KBM-7 (cell line): ENCODE measurements around the gene CD207.

Experiments
- DNase-seq: peaks from one replicate; pipeline ENCODE4 v3.0.0-alpha.2; 2015
- in situ Hi-C: fragments of 300-500 bp; cut with MboI; formaldehyde crosslinking; loops from 2 replicates; pipeline ENCODE4 v1.14.3; 2020; ENCODE audit warnings: low sequenced_read_pairs, low pct_unique_long_range_greater_than_20kb, mixed read lengths

The CD207 gene

DNA sequence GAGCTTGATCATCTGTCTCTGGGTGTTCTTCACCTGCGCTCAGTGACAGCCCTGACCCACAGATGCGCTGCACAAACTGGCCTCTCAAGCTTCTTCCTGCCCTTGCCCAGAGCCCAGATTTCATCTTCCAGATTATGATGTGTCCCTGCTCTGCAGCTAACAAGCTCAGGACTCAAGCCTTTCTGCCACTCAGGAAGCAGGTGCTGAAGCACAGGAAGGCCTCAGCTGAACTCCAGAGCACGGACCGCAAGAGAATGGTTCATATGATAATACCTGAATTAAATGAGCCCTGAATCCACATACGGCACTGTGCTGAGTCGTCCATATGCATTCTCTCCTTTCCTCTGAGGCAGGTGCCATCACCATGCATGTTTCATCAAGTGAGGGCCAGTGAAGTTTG, 3.8 kb downstream of the CD207 start:
- in situ Hi-C loops = no loop called here
- no peak for DNase-seq

DNA sequence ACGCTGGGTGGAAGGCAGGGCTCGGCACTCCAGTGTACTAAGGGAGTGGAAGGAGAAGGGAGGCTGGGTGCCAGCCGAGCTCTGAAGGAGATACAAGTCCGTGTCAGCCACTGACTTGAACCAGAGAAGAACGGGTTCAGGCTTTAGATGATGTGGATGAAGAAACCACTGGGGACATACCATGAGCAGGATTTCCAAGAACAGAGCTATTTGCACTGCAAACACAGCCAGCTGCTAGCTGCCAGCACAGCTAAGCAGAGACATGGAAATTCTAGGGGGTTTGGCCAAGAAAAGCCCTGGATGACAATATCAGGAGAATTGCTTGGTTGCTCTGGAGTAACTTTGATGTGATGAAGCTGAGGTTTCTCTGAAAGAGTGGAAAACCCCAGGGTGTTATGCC, 5.2 kb downstream of the CD207 start:
- in situ Hi-C loops = no loop called here
- no peak for DNase-seq

DNA sequence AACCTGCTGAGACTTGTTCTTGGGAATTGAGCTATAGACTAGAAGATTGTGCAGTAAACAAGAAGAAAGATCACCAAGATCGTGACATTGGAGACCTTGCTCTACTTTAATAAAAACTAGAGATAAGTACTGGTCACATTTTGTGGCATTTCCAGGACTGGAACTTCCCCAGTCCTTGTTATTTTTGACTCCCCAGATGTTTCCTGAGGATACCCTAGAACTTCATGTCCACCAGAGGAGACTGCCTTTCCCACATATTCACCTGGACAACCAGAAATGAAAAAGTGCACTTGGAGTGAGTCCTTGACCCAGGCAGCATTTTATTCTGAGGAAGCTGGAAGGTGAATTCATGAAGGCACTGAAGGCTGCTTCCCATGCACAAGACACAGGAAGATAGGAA, 5.7 kb downstream of the CD207 start:
- DNase-seq = no peak
- in situ Hi-C loops = no loop called here

DNA sequence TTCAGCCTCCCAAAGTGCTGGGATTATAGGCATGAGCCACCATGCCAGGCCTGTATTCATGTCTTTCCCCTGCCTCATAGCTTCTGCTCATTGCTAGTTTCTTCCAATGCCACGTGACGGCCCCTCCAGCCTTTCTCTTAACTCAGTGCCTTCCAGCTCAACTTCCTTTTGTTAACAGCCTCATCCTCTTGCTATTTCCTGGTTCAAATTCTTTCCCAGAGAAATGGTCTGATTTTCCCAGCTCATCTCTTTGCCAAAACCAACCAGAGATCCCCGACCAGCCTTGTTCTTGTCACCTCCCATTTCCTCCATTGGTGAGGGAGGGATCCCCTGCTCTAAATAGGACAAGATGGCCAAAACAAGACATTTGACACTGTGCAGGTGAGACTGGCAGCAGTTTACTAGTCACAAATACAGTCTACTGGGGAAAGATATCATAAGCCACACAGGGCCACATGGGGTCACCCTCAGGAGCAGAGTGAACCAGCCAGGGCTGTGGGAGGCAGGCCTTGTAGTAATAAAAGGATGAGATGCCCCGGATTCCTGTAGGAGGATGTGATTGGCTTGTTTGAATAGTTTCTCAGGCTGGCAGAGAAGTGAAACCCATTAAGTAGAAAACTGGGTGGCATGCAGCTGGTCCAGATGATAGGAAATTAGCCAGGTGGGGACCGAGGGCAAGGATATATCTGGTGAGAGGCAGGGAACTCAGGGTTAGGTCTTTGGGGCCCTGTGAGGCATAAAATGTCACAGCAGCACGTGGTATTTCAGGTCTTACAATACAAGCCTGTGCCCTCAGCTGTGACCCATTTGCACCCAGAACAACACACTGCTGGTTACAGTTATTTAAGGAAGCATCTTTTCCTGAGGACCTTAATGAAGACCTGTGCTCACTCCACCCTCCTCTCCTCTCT, 6.4 kb downstream of the CD207 start:
- in situ Hi-C loops = no loop called here
- no peak for DNase-seq

DNA sequence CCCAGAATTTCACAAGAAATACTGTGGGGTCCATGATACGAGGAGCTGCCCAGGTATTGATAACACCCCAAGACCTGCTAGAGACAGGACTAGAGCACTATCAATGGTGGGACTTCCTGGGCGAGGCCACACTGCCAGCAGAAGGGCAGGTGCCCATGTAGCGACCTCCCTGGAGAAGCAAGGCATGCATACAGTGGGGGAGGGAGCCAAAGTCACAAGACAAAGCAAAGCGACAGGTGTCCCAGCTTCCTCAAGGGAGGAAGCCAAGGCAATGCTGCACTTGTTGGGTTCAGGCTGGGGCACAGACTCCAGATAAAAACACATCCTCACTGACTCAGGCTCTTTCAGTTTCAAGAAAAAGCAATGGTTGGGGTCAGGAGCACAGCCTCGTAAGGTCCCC, 7.5 kb downstream of the CD207 start:
- no peak for DNase-seq
- in situ Hi-C loops = no loop called here

DNA sequence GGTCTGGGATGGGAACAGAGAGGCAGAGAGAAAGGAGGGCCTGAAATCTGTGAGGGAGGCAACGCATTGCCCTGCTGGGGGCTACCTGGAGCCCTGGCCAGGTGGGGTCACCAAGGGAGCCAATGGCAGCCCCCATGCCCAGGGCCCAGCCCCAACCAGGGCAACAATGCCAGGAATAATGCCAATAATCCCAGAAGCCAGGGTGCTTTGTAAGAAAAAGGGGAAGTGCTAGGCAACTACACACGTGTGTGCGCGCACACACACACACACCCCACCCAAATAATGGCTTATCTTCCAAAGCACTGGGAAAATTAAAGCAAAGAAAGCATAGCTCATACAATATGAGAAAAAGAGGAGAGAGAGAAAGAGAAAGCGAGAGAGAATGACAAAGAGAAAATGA, 8.2 kb downstream of the CD207 start:
- in situ Hi-C loops = no loop called here
- peak; percentile 45 for DNase-seq

DNA sequence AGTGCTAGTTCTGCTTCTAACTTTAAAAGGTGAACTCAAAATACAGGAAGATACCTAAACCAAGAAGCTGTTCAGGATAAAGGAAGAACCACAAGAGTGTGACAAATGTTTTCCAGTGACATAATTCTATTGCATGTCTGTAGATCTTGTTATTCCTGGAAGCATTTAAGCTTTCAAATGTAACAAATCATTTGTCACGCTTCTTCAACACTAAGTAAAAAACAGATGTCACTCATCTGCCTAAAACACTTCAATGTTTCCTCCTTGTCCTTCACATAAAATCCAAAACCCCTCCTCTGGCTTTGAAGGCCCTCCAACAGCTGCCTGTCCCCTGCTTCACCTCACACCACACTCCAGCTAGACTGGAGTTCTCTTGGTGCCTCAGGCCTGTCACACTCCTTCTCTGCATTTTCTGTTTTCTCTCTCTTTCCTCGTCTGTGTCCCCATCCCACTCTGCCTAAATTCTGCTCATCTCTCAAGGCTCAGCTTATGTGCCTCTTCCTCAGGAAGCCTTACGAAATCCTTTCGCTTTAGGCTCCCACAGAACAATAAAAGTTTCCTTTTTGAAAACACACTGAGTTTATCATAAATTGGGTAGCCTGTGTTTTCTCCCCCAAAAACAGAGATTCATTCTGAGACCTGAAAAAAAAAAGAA, 8.8 kb downstream of the CD207 start:
- in situ Hi-C loops = no loop called here
- DNase-seq = peak; percentile 75

DNA sequence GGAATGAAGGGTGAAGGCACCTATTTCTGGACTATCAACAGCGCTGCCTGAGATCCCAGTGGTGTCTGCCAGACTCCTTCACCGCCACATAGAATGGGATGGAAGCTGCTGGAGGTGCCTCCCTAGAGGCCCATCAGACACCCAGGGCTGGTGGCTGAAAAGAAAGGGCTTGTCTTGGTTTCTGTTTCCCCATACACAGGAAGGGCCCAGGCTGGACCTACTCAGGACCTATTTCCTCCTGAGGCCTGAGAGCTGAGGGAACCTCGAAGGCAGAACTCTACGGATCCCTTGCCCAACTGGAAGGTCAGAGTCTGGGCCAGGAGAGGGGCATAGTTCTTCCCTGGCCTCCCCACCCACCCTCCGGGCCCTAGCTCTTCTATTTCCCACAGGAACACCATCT, 12.4 kb downstream of the CD207 start:
- in situ Hi-C loops = no loop called here
- DNase-seq = no peak

DNA sequence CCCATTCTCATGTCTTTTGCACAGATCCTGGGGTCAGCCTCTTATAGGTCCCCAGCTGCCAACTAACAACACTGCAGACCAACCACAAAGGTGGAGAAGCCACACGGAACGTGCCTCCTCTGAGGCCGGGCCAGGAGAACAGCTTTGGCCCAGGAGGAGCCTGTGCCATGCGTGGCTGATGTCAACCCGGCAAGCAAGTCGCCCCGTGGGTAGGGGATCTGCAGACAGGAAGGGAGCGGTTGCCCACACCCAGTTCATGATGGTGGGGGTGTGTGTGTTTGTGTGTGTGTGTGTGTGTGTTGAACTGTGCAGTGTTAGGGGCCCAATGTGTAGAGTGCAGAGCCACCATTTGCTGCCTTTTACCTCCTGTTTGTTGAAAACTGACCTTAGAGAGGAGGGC, 12.8 kb downstream of the CD207 start:
- DNase-seq = no peak
- in situ Hi-C loops = no loop called here

DNA sequence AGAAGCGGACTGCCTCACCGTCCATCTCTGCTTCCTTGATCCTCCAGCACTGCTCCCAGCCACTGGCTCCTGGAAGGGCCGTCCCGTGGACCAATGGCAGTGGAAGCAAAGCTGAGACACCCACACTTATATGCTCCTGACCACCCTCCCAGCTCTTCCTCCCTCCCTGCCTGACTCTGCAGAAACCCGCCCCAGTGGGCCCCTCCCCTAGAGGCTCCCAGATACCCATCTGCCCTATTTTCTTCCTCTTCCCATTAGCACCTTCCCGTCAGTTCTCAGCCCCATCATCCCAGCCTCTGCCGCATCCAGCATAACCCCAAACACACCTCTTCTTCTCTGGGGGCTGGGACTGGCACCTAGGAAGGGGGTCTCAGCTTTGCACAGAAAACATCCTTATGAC, 15.1 kb downstream of the CD207 start, which contains the start of gene CLEC4F:
TSS of gene CLEC4F (minus strand) at position 101 of the 400 bp plus-strand sequence. CDS start at position 25, 76 bp downstream.
- no peak for DNase-seq
- in situ Hi-C loops = no loop called here

DNA sequence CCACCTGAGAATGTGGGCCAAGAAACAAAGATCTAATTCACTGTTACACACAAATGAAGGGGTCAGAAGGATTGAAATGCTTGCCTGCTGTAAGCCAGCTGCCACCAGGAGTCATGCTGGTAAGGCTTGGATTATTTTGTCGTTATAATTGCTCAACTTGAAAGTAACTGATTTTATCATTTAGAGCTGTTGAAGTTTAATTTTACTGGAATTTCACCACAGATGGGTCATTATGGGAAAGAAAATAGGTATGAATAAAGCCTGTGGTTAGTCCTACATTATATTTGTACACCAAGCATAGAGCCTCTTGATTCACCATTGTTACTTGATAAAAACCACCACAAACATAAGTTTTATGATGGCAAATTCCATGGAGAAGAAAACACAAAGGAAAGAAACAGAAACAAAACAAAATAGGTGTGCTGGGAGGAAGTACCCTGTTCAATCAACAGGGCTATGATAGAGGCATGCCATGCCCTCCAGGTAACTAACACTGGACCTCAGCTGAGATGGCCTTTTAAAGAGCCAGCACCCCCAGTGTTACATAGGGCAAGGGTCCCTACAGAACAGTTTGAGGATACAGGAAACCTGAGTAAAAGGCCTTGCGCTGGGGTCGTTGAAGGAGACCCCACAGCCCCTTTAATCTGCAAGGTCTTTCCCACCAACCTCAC, 18.2 kb downstream of the CD207 start:
- in situ Hi-C loops = no loop called here
- DNase-seq = no peak

DNA sequence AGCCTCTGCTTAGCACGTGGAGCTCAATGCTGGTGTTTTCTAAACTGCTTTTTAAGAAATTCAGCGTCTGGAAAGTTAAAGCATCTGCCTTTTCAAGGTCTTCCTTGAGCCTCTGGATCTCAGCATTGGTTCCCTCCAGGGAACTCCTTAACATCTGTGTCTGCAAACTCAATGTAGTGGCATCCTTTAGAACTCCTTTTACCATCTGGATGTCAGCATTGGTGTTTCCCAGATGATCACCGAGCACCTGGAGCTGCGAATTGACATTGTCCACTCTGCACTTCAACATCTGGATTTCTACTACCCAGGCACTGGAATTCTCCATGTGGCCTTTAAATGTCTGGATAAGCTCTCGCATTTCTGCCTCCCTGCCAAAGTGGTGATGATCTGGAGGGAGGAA, 18.9 kb downstream of the CD207 start:
- no peak for DNase-seq
- in situ Hi-C loops = no loop called here

DNA sequence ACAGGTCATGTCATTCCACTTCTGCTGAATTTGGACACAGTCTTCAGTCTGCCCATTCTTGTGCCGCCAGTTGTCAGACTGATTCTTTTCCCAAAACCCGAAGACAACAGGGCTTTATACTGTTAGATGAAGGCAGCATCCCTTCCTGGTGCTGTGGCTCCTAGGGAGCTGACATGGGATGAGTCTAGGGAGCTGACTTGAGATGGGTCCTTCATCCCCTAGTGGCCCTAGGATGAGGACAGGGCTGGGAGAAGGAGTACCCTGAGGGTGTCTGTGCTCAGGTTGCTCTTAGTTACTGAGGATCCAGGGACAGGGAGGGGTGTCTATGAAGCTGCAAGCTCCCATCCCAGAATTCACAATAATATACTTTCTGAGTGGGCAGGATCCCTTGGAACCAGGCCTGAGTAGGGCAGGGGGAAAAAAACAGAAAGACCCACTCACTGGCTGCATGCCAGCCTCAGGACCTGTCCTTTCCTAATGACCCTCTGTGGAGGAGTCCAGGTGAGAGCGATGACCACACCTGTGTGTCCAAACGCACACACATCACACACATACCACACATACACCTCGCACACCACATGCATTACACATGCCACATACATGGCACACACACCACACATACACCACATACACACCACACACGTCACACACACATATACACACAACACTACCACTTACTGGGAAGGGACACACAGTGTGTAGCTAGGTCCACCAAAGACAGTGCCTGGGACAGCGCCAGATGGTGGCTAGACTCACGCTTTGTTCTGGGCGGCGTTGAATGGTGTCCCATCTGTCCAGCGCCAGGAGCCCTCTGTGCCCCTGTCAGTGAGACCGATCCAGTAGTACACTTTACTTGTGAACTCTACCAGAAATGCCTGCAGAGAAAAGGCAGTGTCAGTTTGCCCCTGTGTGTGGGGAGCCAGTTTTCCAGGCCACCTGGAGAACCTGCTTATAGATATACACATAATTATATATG, 26.3 kb downstream of the CD207 start:
- no peak for DNase-seq
- in situ Hi-C loops = no loop called here

DNA sequence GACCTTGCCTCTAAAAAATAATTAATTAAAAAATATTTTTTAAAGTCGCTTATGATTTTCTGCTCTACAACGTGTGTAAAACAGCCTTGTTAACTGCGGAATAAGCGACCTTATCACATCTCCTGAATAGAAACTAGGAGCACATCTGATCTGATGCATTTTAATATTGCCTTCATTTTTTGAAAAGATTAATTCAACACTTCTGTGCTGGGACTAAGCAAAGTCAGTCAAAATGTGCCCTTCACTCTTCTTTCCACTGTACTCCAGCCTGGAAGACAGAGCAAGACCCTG, 27.8 kb downstream of the CD207 start:
- in situ Hi-C loops = no loop called here
- DNase-seq = no peak

DNA sequence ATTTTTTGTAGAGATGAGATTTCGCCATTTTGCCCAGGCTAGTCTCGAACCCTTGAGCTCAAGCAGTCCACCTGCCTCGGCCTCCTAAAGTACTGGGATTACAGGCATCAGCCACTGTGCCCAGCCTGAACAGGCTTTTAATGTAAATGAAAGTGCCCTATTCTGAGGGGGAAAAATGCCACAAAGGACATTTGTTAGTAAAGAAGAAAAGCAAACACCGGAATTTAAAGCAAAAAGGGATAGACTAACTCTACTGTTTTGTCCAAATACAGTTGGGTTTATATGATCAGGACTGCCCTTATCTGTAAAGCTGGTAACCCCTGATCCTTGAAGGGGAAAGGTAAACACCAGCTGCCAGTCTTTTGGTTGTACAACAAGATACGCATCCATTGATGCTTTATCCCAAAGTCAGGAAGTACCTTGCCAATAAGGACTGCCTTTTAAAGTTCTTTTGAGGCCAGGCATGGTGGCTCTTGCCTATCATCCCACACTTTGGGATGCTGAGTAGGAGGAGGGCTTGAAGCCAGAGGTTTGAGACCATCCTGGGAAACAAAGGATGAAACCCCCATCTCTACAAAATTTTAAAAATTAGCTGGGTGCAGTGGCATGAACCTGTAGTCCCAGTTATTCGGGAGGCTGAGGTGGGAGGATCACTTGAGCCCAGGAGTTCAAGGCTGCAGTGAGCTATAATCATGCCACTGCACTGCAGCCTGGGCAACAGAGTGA, 28.4 kb downstream of the CD207 start:
- DNase-seq = no peak
- in situ Hi-C loops = no loop called here

DNA sequence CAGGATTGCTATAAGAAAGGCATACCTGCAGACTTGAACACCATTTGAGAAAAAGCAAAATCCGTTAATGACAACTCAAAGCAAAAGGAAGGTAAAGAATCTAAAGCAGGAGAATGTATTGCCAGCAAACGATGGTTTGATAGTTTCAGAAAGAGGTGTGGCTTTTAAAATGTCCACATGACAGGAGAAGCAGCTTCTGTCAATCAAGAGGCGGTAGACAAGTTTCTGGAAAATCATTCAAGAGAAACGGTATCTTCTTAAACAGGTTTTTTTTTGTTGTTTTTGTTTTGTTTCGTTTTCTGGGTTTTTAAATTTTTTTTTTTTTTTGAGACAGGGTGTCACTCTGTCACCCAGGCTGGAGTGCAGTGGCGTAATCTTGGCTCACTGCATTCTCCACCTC, 29.0 kb downstream of the CD207 start:
- in situ Hi-C loops = no loop called here
- DNase-seq = no peak

DNA sequence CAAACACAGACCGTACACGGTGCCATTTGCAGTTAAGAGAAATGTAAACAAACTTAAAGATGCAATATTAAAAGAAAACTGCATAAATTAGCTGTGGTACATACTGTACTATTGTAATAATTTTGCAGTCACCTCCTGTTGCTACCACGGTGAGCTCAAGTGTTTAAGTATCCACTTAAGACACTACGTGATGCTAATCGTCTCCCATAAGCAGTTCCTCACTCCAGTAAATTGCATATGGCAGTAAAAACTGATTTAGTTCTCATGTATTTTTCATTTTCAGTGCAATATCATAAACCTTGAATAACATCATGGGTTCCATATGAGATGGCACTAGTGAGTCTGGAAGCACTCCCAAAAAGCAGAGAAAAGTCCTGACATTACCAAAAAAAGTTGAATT, 29.6 kb downstream of the CD207 start:
- in situ Hi-C loops = no loop called here
- DNase-seq = no peak

DNA sequence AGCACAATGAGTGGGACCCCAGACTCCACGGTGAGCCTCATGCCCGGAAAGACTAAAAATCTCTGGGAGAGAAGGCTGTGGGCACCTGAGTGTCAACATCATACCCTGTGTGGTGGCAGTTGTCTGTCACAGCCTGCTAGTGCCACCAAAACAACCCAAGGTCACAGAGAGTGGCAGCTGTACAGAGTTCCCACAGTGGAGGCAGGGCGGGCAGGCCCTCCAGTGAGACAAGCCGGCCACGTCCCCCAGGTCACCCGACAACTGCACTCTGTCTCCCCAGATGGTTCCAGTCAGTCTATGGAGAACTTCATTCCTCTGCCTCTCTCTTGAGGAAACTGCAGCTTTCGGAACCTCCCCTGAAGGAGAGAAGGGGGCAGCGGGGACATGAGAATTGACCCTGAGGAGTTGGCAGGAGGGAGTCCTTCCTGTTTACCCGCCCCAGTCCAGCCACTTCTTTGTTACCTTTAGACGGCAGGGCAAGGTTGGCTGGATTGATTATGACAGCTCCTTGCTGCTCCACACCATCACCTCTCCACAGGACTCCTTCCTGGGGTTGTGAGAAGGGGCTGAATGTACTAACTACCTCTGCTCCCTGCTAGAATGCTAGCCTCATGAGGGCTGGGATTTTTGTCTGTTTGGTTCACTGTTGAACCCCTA, 33.9 kb downstream of the CD207 start:
- no peak for DNase-seq
- in situ Hi-C loops = no loop called here
